Left ventricle myocardium superior (tissue), 1 donor: Measurements from ENCODE around the gene EXOSC7. TPM values are rescaled to one million over a fixed set of nuclear protein-coding genes. Genes with fewer than 3 reads are reported as not detected.

Source experiments
- ATAC-seq: fragments of 200-7000 bp; cut with Tn5 transposase; one replicate; pipeline ENCODE4 v1.9.1; 2020; ENCODE audit warnings: mild to moderate bottlenecking, moderate library complexity
- DNase-seq: peaks from one replicate; pipeline ENCODE4 v3.0.0-alpha.2; 2020
- intact Hi-C: fragments of 100-400 bp; cut with micrococcal nuclease; formaldehyde crosslinking; loops from one replicate; pipeline ENCODE4 v1.11.0; 2022
- total RNA-seq: library from RNA; stranded (reverse); fragmentation: NEBNext Ultra II Directional; extraction: Animal tissue kit (Norgen Biotek cat#: 25700); gene quantifications from one replicate; pipeline ENCODE4 v1.2.1, GENCODE V29; 2021
- donor health status: DM: no; HTN: yes; CAD: no; lungs with severe emphysema.

Gene EXOSC7
- total RNA-seq, 1 donor from 2014 or later, result 25.0 TPM

- intact Hi-C loops, result no loop called here
- peak; percentile 79 for DNase-seq
- peak; percentile 90 for ATAC-seq
Observed at GRCh38 chr3:45011756-45012508, 35.9 kb downstream of the EXOSC7 start.

GRCh38 chr3:45012577-45012976, 36.5 kb downstream of the EXOSC7 start:
- ATAC-seq (peak; percentile 5), DNase-seq (no peak)
- intact Hi-C loops, result no loop called here

- intact Hi-C loops, result no loop called here
- no peak for ATAC-seq
- no peak for DNase-seq
Observed at GRCh38 chr3:45016916-45017315, 40.9 kb downstream of the EXOSC7 start.

GRCh38 chr3:45017821-45018220, 41.8 kb downstream of the EXOSC7 start:
- intact Hi-C loops, result no loop called here
- no peak for DNase-seq
- no peak for ATAC-seq

GRCh38 chr3:45020534-45020933, 44.5 kb downstream of the EXOSC7 start:
- intact Hi-C loops, result no loop called here
- no peak for DNase-seq
- no peak for ATAC-seq

GRCh38 chr3:45021524-45022297, 45.7 kb downstream of the EXOSC7 start:
- peak; percentile 86 for DNase-seq
- intact Hi-C loops, result no loop called here
- ATAC-seq, result peak; percentile 86

- DNase-seq (no peak), ATAC-seq (no peak)
- intact Hi-C loops, result no loop called here
Observed at GRCh38 chr3:45023675-45024074, 47.6 kb downstream of the EXOSC7 start.

- ATAC-seq (peak; percentile 11), DNase-seq (no peak)
- intact Hi-C loops, result no loop called here
Observed at GRCh38 chr3:45024542-45025255, 48.7 kb downstream of the EXOSC7 start.

GRCh38 chr3:45026038-45026437, 50.0 kb downstream of the EXOSC7 start, which contains the start of gene CLEC3B:
CLEC3B (plus strand) TSS chr3:45026303; CDS start chr3:45026363, 60 bp downstream.
- peak; percentile 79 for ATAC-seq
- peak; percentile 85 for DNase-seq
- intact Hi-C loops, result no loop called here

GRCh38 chr3:45026957-45027356, 50.9 kb downstream of the EXOSC7 start:
- intact Hi-C loops, result no loop called here
- DNase-seq (peak; percentile 90), ATAC-seq (peak; percentile 82)

- intact Hi-C loops, result no loop called here
- DNase-seq, result no peak
- no peak for ATAC-seq
Observed at GRCh38 chr3:45027441-45027840, 51.4 kb downstream of the EXOSC7 start.

- DNase-seq (no peak), ATAC-seq (no peak)
- intact Hi-C loops, result no loop called here
Observed at GRCh38 chr3:45029216-45029615, 53.2 kb downstream of the EXOSC7 start.

GRCh38 chr3:45029661-45030060, 53.6 kb downstream of the EXOSC7 start:
- ATAC-seq (no peak), DNase-seq (no peak)
- intact Hi-C loops, result no loop called here

- ATAC-seq (no peak), DNase-seq (no peak)
- intact Hi-C loops, result no loop called here
Observed at GRCh38 chr3:45031531-45031930, 55.5 kb downstream of the EXOSC7 start.

GRCh38 chr3:45032113-45032512, 56.1 kb downstream of the EXOSC7 start:
- DNase-seq (no peak), ATAC-seq (no peak)
- intact Hi-C loops, result no loop called here

GRCh38 chr3:45033791-45034190, 57.7 kb downstream of the EXOSC7 start:
- DNase-seq (no peak), ATAC-seq (no peak)
- intact Hi-C loops, result no loop called here

- ATAC-seq, result peak; percentile 56
Observed at GRCh38 chr3:45034612-45035252, 58.7 kb downstream of the EXOSC7 start.

GRCh38 chr3:45035441-45036301, 59.6 kb downstream of the EXOSC7 start:
- intact Hi-C loops, result no loop called here

More at GRCh38 chr3:45034612-45035252, 58.7 kb downstream of the EXOSC7 start:
- DNase-seq, result peak; percentile 76
- intact Hi-C loops, result no loop called here

More at GRCh38 chr3:45035441-45036301, 59.6 kb downstream of the EXOSC7 start:
- DNase-seq, result peak; percentile 64
- ATAC-seq, result peak; percentile 52
